ENCODE results near the gene SPTB.

The SPTB gene

DNA sequence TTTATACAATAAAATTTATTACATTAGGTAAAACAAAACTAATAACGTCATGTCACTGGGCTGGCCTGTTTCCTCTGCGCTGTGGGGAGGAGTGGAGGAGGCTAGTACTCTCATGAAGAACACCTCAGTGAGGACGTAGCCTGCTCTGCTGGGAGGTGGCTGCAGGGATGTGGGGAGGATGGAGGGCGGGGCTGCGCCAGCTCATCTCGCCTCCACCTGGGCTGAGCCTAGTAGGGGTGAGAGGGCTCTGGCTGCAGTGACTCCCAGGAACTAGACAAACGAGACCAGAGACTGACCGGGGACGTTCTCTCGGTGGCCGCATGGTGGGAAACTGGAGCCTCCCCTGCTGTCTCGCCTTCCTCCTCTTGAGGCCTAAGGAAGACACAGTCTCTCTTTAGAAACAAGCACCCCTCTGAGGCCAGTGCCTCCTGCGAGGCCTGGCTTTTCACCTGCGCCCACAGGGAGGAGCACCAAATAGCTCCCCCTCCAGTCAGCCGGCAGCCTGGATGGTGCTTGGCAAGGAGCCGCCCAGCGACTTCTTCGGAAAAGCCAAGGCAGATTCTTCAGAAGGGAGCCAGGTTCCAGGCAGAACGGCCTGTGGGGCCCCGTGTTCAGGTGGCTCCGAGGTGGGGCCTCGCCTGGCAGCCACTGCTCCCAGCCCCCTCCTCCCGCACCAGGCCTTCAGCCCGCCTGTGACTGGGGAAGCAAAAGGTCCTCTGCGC lies 113.1 kb downstream of the SPTB start:
- no peak for DNase-seq (ENCODE audit: low read depth)

- DNase-seq (ENCODE audit: low read depth) = no peak
Measured at GRCh38 chr14:64765740-64766302, 113.9 kb downstream of the SPTB start.

- DNase-seq (ENCODE audit: low read depth) = peak; percentile 36
Measured at GRCh38 chr14:64764641-64765520, 114.8 kb downstream of the SPTB start.

DNA sequence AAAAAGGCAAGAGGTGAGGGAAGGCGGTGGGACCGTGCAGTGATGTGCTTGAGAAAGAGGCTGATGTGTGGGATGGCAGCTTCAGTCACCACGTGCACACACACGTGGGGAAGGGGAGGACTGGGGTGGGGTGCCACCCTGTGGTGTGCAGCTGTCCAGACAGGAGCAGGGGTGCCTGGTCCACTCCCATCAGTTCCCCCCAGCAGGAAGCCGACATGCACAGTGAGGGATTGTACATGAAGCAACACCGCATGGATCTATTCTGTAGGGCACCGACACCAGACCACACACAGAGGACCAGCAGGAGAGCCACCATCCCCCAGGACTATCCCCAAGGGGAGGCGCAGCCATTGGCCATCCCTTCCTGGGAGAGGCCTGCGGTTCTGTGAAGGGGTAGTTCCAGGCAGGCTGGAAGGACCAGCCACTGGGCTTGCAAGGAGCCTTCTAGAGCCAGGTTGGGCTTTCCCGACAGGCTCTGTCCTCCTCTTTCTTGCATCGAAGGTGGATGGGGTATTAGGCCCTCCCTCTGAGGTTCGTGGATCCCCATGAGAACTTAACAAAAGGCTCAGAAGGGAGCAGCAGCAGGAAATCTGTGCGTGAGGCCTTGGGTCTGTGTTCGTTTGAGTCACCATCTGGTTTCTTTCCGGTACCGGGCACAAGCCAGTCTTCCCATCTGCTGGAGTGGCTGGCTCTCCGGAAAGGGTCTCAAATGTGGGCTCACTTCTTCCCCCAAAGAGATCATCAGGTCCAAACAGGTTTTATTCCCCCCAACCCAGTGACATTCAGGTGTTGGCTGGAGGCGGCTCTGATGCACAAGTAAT lies 115.7 kb downstream of the SPTB start:
- no peak for DNase-seq (ENCODE audit: low read depth)

DNA sequence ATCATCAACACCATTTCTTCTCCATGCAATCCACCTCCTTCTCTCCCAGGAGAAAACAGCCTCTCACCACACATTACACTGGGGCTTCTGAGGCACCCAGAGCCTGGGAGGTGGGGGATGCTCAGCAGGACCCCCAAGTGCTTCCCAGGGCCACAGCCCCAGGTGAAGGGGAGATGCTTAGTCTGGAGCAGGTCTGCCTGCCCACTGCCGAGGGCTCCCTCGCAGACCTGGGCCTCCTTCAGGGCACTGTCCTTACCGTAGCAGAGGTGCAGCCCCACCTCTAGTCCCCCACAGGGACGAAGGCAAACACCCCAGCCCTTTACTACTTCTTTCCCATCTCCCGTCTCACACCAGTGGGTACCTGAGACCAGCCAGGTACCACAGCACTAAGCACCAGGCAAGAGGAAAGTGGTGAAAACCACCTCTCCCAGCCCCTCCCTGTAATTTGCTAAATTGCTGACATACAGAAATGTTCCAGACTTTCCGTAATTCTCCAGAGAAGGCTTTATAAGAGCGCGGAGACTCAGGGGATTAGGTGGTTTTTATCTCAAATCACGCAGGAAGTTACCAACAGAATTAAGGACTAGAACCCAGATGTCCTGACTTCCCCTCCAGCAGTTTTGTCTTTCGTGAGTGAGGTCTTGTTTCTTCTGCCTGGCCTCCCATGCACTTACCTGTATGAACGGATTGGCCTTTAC lies 116.5 kb downstream of the SPTB start:
- no peak for DNase-seq (ENCODE audit: low read depth)

DNA sequence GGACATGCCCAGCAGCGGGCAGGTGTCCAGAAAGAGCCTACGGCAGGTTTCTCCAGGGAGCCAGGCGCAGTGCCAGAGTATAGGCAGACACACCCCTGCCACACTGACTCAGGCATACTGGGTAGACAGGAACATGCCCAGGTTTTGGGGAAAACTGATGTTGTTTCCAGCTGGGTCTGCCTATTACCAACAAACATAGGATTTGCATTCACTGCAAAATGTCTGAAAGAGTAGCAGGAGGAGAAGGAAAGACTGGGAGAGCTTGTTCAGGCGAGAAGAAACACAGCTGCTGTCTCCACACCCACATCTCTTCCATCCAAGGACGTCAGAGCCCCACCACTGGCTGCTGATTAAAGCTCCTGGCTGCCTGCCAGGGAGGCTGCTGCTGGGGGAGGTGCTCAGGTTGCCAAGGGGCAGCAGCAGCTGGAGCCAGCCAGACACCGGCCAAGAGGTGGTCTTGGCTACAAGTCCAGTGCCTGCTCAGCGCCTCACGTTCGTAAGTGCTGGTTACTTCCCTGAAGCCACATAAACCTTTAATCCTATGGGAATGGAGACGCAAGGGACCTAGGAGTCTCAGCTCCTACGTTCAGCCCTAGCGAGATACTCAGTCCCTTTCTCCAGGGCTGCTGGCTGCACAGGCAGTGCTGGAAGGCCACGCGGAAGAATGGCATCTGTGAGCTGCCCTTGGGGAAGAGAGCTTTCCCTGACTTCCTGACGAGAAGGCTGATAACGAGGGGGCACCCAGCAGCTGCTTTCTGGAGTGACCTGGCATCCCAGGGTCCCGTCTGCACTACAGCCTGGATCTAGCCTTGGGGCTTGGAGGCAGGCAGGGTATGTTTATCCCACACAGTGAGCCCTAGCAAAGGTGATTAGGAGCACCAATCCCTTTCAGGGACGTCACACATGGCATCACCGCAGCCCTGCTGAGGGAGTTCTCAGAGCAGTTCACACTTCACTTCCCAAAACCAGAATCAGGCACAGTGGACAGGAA lies 117.4 kb downstream of the SPTB start:
- peak; percentile 15 for DNase-seq (ENCODE audit: low read depth)

DNA sequence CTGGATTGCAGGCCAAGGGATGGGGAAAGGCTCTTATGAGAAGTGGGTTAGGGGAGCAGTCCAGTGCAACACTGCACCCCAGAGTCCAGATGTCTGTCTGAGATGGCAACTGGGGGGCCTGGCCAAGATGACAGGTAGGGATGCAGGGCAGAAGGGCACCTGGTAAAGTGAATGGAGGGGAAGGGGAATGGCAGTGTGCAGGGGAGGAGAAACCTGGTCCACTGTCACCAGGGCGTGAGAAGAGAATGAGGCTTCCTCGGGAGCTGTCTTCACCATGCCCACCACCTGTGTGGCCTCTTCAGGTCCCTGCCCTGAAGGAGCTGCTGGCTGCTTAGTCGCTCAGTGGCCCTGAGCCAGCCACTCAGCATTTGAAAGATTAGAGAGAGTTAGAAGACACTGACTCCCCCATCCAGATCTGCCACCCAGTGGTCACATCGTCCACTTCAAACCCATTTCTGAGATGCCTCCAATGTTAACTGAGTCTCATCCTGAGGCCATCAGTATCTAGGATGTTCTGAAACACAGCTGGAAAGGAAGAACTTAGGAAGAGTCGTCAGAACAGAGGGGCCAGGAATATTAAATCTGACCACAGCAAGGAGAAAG lies 118.2 kb downstream of the SPTB start:
- no peak for DNase-seq (ENCODE audit: low read depth)

GRCh38 chr14:64760916-64761315 lies 118.8 kb downstream of the SPTB start:
- no peak for DNase-seq (ENCODE audit: low read depth)

- DNase-seq (ENCODE audit: low read depth) = peak; percentile 17
Measured at GRCh38 chr14:64760146-64760755, 119.5 kb downstream of the SPTB start.

- no peak for DNase-seq (ENCODE audit: low read depth)
Measured at GRCh38 chr14:64759555-64759938, 120.2 kb downstream of the SPTB start.

- DNase-seq (ENCODE audit: low read depth) = no peak
Measured at GRCh38 chr14:64758691-64759554, 120.8 kb downstream of the SPTB start.

DNA sequence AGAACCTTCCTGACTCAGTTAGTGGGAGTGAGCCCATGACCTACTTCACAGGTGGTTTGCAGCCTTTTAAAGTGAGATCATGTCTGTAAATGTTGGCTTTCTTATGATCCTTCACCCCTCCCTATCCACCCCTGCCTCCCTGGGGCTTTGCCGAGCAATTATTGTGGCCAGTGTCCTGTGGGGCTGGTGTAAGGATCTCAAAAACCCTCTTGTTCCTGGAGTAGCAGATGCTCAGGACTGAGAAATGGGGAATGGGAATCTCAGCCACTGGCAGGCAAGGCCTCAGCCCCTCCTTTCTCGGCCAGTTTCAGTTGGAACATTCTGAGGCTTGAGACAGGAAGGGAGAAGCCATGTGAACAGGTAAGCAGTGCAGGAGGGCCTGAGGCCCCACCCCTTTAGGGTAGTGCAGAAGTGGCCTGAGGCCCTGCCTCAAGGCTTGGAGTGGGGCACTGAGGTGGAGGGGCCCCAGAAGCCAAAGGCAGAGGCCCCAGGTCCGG lies 121.6 kb downstream of the SPTB start:
- no peak for DNase-seq (ENCODE audit: low read depth)

GRCh38 chr14:64757601-64758000 lies 122.1 kb downstream of the SPTB start:
- no peak for DNase-seq (ENCODE audit: low read depth)

GRCh38 chr14:64756712-64757111 lies 123.0 kb downstream of the SPTB start:
- DNase-seq (ENCODE audit: low read depth) = no peak

DNA sequence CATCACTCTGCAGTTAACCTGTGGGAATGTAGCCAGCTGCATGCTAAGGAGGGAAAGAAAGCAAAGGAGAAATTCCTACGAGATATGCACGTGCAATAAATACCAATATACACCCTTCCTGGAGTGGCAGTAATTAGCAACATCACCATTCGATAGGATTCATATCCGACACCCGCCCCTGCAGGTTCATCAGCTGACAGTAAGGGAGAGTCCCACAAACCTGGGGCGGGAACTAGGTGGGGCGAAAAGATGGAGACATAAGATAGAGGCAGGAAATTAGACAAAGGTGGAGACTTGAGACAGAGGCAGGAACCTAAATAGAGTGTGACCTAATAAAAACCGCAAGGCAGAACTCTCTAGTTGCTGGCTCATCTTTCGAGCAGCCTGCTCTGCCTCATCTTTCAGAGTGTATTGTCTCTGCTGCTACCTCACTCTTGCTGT lies 123.9 kb downstream of the SPTB start:
- DNase-seq (ENCODE audit: low read depth) = peak; percentile 28

- DNase-seq (ENCODE audit: low read depth) = no peak
Measured at GRCh38 chr14:64754685-64755084, 125.0 kb downstream of the SPTB start.

GRCh38 chr14:64753999-64754398 lies 125.7 kb downstream of the SPTB start:
- no peak for DNase-seq (ENCODE audit: low read depth)

DNA sequence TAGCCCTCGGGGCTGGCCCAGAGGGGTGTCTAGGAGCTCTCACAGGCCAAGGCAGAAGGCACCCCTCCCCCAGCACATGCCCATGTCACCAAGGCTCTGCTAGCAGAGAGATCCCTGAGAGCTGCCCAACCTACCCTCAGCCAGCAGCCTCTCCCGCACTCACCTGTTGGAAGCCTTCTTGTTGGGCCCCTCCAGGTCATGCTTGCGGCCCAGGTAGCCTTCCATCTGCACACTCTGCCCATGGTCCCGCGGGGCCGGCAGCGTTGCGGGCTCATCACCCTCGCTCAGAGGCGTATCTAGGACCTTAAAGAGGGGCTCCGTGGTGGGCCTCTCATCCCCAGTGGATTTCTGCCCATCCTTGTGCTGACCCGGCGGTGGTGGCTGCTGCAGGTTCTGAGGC lies 126.3 kb downstream of the SPTB start:
- DNase-seq (ENCODE audit: low read depth) = no peak

Data from activated gamma-delta T cell treated with anti-CD3 and anti-CD28 coated beads, Interleukin-2, amount 50 U/mL, for 16 hours (primary cell).